A673 (cell line): ENCODE data around the gene CCDC32. TPM values are rescaled to one million over a fixed set of nuclear protein-coding genes. Genes with fewer than 3 reads are reported as not detected.

Experiments used
- BruUV-seq: library from RNA; stranded (reverse); fragments of 400-500 nt; replicated peaks from 2 replicates; lab custom pipeline; 2021; lab: Mats Ljungman, UMichigan
- CTCF ChIA-PET: fragments of 300-600 bp; sonication (Branson Sonifier 250); formaldehyde crosslinking; loops from one replicate; lab custom pipeline; 2022; ENCODE audit warnings: antibody characterized with exemption; lab: Charles Lee
- POLR2A ChIA-PET: fragments of 300-600 bp; sonication (Branson Sonifier 250); formaldehyde crosslinking; loops from one replicate; lab custom pipeline; 2022; ENCODE audit warnings: antibody characterized with exemption; ENCODE audit not compliant: low non-redundant PET; lab: Charles Lee
- DNase-seq: peaks from one replicate; pipeline ENCODE4 v3.0.0-alpha.2; 2015; ENCODE audit warnings: low spot score
- H3K27ac ChIP-seq: fragments of 200-600 bp; sonication (generic); 2 replicates; pipeline ENCODE4 v1.5.1; 2016; ENCODE audit warnings: mixed run types, low read depth, mild to moderate bottlenecking, mixed read lengths, antibody characterized with exemption, low read length; ENCODE audit not compliant: poor library complexity, severe bottlenecking
- H3K27me3 ChIP-seq: fragments of 200-600 bp; sonication (generic); replicated peaks from 2 replicates; pipeline ENCODE4 v1.6.1; 2017; ENCODE audit warnings: mixed run types, low read depth, mild to moderate bottlenecking, mixed read lengths, antibody characterized with exemption, low read length; ENCODE audit not compliant: insufficient read depth, poor library complexity
- H3K36me3 ChIP-seq: fragments of 200-600 bp; sonication (generic); 2 replicates; pipeline ENCODE4 v1.6.1; 2016; ENCODE audit warnings: mixed run types, mild to moderate bottlenecking, mixed read lengths, antibody characterized with exemption, low read length; ENCODE audit not compliant: insufficient read depth, poor library complexity, severe bottlenecking
- H3K4me1 ChIP-seq: fragments of 200-600 bp; sonication (generic); 2 replicates; pipeline ENCODE4 v1.6.1; 2017; ENCODE audit warnings: mixed run types, mild to moderate bottlenecking, mixed read lengths, antibody characterized with exemption, low read length; ENCODE audit not compliant: insufficient read depth, poor library complexity, severe bottlenecking
- H3K4me3 ChIP-seq: fragments of 200-600 bp; sonication (generic); 2 replicates; pipeline ENCODE4 v1.5.1; 2016; ENCODE audit warnings: low read depth, mixed run types, mild to moderate bottlenecking, mixed read lengths, low read length; ENCODE audit not compliant: poor library complexity, severe bottlenecking
- H3K9me3 ChIP-seq: fragments of 200-600 bp; sonication (generic); 2 replicates; pipeline ENCODE4 v1.6.1; 2016; ENCODE audit warnings: mixed run types, low read depth, mild to moderate bottlenecking, mixed read lengths, antibody characterized with exemption, low read length; ENCODE audit not compliant: poor library complexity, severe bottlenecking
- EZH2 ChIP-seq: fragments of 200-600 bp; sonication (generic); IDR thresholded peaks from 2 replicates; pipeline ENCODE4 v1.6.1; 2017; ENCODE audit warnings: borderline replicate concordance, low read depth, mild to moderate bottlenecking, mixed read lengths, antibody characterized with exemption, low read length; ENCODE audit not compliant: poor library complexity, severe bottlenecking
- intact Hi-C: fragments of 100-400 bp; cut with micrococcal nuclease; formaldehyde crosslinking; loops from one replicate; pipeline ENCODE4 v1.10.0; 2022; ENCODE audit not compliant: unreplicated experiment
- total RNA-seq: library from RNA; stranded (reverse); gene quantifications from 2 replicates; pipeline ENCODE4 v1.2.3, GENCODE V29; 2021
- TF ChIP-seq, protein P1 (sequence below): fragments of 300-800, 200-600 bp; sonication (generic); conservative IDR thresholded peaks from 2 replicates; pipeline ENCODE4 v1.5.1; 2017; ENCODE audit warnings: low read depth, mild to moderate bottlenecking, antibody characterized with exemption, low read length, moderate library complexity, mixed read lengths

CCDC32 gene
- total RNA-seq, 1 experiment from 2014 or later = 10.4 TPM

DNA sequence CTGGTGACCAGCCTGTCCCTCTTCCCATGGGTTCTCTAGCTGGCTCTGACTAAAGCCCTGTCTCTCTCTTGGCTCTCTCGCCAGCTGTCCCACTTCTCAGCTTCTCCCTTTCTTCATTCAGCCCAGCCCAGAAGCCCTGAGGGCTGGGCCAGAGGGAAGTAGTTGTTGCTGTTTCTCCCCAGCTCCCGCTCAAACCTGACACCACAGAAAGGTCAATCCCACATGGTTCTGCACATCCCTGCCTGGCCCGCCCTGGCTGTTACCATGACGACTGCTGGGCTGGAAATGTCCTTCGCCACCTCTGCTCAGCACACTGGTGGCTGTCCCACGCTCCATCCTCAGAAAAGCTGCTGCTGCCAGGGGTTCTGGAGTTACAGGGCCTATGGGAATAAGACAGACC, 25.9 kb downstream of the CCDC32 start:
- intact Hi-C loops = no loop called here
- H3K4me1 ChIP-seq = no peaks in the 10 kb centered on the region
- ChIA-PET CTCF (no interaction called here), POLR2A (no interaction called here)
- H3K36me3 ChIP-seq = no peaks in the 10 kb centered on the region
- no peak overlapping the region for H3K4me3 ChIP-seq
- no peak for TF ChIP-seq EZH2
- TF ChIP-seq, protein P1, sequence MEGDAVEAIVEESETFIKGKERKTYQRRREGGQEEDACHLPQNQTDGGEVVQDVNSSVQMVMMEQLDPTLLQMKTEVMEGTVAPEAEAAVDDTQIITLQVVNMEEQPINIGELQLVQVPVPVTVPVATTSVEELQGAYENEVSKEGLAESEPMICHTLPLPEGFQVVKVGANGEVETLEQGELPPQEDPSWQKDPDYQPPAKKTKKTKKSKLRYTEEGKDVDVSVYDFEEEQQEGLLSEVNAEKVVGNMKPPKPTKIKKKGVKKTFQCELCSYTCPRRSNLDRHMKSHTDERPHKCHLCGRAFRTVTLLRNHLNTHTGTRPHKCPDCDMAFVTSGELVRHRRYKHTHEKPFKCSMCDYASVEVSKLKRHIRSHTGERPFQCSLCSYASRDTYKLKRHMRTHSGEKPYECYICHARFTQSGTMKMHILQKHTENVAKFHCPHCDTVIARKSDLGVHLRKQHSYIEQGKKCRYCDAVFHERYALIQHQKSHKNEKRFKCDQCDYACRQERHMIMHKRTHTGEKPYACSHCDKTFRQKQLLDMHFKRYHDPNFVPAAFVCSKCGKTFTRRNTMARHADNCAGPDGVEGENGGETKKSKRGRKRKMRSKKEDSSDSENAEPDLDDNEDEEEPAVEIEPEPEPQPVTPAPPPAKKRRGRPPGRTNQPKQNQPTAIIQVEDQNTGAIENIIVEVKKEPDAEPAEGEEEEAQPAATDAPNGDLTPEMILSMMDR = no peak
- no TSS peak for BruUV-seq
- no peak for DNase-seq
- H3K9me3 ChIP-seq = no peaks in the 10 kb centered on the region
- H3K27ac ChIP-seq = no peak overlapping the region
- H3K27me3 ChIP-seq = no peaks in the 10 kb centered on the region

DNA sequence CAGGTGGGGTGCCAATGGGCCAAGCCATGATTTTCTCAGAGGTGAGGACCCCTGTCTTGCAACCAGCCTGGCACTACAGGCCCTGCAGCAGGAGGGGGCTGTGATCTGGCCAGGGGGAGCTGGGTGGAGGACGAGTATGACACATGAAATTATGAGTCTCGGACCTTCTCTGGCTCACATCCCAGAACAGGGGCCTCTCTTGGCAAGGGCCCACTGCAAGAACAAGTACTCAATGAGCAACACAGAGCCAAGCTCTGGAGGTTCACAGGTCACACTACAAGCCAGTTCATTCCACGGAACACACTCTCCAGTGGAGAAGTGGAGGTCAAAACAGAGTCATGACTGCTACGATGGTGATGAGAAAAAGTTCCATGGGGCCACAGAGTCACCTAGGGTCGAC, 28.3 kb downstream of the CCDC32 start:
- no TSS peak for BruUV-seq
- DNase-seq = no peak
- Histone ChIP-seq H3K27me3 (no peaks in the 10 kb centered on the region), H3K27ac (no peak overlapping the region), H3K36me3 (no peaks in the 10 kb centered on the region), H3K4me1 (no peaks in the 10 kb centered on the region), H3K4me3 (no peak overlapping the region), H3K9me3 (no peaks in the 10 kb centered on the region)
- intact Hi-C loops = no loop called here
- ChIA-PET POLR2A (no interaction called here), CTCF (no interaction called here)
- TF ChIP-seq, protein P1 = no peak
- TF ChIP-seq EZH2 = no peak

DNA sequence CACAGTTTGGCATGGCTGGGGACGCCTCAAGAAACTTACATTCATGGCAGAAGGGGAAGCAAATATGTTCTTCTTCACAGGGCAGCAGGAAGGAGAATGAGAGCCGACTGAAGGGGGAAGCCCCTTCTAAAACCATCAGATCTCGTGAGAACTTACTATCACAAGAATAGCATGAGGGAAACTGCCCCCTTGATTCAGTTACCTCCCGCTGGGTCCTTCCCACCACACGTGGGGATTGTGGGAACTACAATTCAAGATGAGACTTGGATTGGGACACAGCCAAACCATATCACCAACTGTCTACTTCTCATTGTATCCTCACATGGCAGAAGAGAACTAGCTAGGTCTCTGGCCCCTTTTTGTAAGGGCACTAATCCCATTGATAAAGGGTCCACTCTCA, 30.5 kb downstream of the CCDC32 start:
- ChIA-PET CTCF (no interaction called here), POLR2A (no interaction called here)
- Histone ChIP-seq H3K27ac (no peak overlapping the region), H3K9me3 (no peaks in the 10 kb centered on the region), H3K4me3 (no peak overlapping the region), H3K4me1 (no peaks in the 10 kb centered on the region), H3K27me3 (no peaks in the 10 kb centered on the region), H3K36me3 (no peaks in the 10 kb centered on the region)
- TF ChIP-seq, protein P1 = no peak
- no peak for TF ChIP-seq EZH2
- no TSS peak for BruUV-seq
- intact Hi-C loops = no loop called here
- no peak for DNase-seq
